SHP77 treated with DMSO at 0.1 percent for 48 hours (cell line): Measurements from ENCODE around the gene LPCAT1.
"Not testable (repeated sequence)": the region's sequence is repeated elsewhere in the genome, so short reads cannot be mapped to it uniquely, and the experiment has no call there.

Source experiments
- DNase-seq: peaks from one replicate; lab custom pipeline; 2025; lab: John Stamatoyannopoulos, UW

LPCAT1 gene

GRCh38 chr5:1478271-1479035 lies 45.3 kb downstream of the LPCAT1 start:
- no peak for DNase-seq

GRCh38 chr5:1477341-1477740 lies 46.4 kb downstream of the LPCAT1 start:
- no peak for DNase-seq

GRCh38 chr5:1476967-1477310 lies 46.8 kb downstream of the LPCAT1 start:
- DNase-seq: no peak

GRCh38 chr5:1476181-1476966 lies 47.4 kb downstream of the LPCAT1 start:
- no peak for DNase-seq

- not testable (repeated sequence) for DNase-seq
Measured at GRCh38 chr5:1475544-1475900, 48.2 kb downstream of the LPCAT1 start.

GRCh38 chr5:1474866-1475543 lies 48.8 kb downstream of the LPCAT1 start:
- DNase-seq: no peak

GRCh38 chr5:1474183-1474839 lies 49.4 kb downstream of the LPCAT1 start:
- DNase-seq: no peak

GRCh38 chr5:1473746-1474145 lies 50.0 kb downstream of the LPCAT1 start:
- no peak for DNase-seq

GRCh38 chr5:1472964-1473628 lies 50.7 kb downstream of the LPCAT1 start:
- DNase-seq: no peak

GRCh38 chr5:1471997-1472963 lies 51.5 kb downstream of the LPCAT1 start:
- DNase-seq: no peak

GRCh38 chr5:1471240-1471853 lies 52.4 kb downstream of the LPCAT1 start:
- no peak for DNase-seq

GRCh38 chr5:1470762-1471211 lies 53.0 kb downstream of the LPCAT1 start:
- no peak for DNase-seq

GRCh38 chr5:1468629-1469527 lies 54.9 kb downstream of the LPCAT1 start:
- DNase-seq: no peak

GRCh38 chr5:1468247-1468612 lies 55.5 kb downstream of the LPCAT1 start:
- DNase-seq: no peak

GRCh38 chr5:1467341-1468246 lies 56.2 kb downstream of the LPCAT1 start:
- no peak for DNase-seq

GRCh38 chr5:1466631-1467265 lies 57.0 kb downstream of the LPCAT1 start:
- DNase-seq: no peak

- DNase-seq: no peak
Measured at GRCh38 chr5:1465966-1466471, 57.7 kb downstream of the LPCAT1 start.
